Thyroid gland (tissue), 4 donors: ENCODE measurements around the gene JMJD1C. TPM values are rescaled to one million over a fixed set of nuclear protein-coding genes. Genes with fewer than 3 reads are reported as not detected.
"Not testable (repeated sequence)": the region's sequence is repeated elsewhere in the genome, so short reads cannot be mapped to it uniquely, and the experiment has no call there.

Source experiments
- DNase-seq, 2 donors: peaks; one replicate each; pipeline ENCODE4 v3.0.0-alpha.2; 2019
- H3K27ac ChIP-seq, 3 donors: fragments of 200-600 bp; sonication (generic); 1 replicate in 2 of 3; 2 replicates in 1 of 3; pipeline ENCODE4 v1.5.1; 2016 to 2019; ENCODE audit warnings: mild to moderate bottlenecking in 1 of 3, moderate library complexity in 1 of 3
- H3K27me3 ChIP-seq: fragments of 200-600 bp; sonication (generic); one replicate; pipeline ENCODE4 v1.5.1; 2019
- H3K36me3 ChIP-seq, 2 donors: fragments of 200-600 bp; sonication (generic); one replicate each; pipeline ENCODE4 v1.5.1; 2016 to 2019
- H3K4me1 ChIP-seq, 2 donors: fragments of 200-600 bp; sonication (generic); one replicate each; pipeline ENCODE4 v1.5.1; 2017 to 2019
- H3K4me3 ChIP-seq, 3 donors: fragments of 200-600 bp; sonication (generic); replicated peaks in 1 of 3; 1 replicate in 2 of 3; 2 replicates in 1 of 3; pipeline ENCODE4 v1.5.1; 2016; ENCODE audit warnings: mild to moderate bottlenecking in 1 of 3
- H3K9me3 ChIP-seq: fragments of 200-600 bp; sonication (generic); one replicate; pipeline ENCODE4 v1.5.1; 2017
- CTCF ChIP-seq, 6 experiments: fragments of 200-600 bp in 3 of 6; fragments of 450-650 bp in 3 of 6; sonication (generic) in 3 of 6; IDR thresholded peaks; one replicate each; pipeline ENCODE4 v1.5.1; 2016 to 2019; ENCODE audit warnings: antibody characterized with exemption in 6 of 6, mild to moderate bottlenecking in 2 of 6, inconsistent platforms in 1 of 6, moderate library complexity in 1 of 6
- POLR2A ChIP-seq, 2 donors: fragments of 450-650 bp; IDR thresholded peaks; one replicate each; pipeline ENCODE4 v1.6.1; 2017; ENCODE audit warnings: antibody characterized with exemption in 2 of 2, mild to moderate bottlenecking in 2 of 2, moderate library complexity in 1 of 2
- WGBS, 2 donors: methylation state at CpG; one replicate each; pipeline ENCODE4 v1.1.5; 2017; 5-methylcytosine and 5-hydroxymethylcytosine counted together
- intact Hi-C: fragments of 100-400 bp; cut with DNase I; formaldehyde crosslinking; loops from one replicate; pipeline ENCODE4 v1.15.1; 2023
- total RNA-seq, 4 donors: library from RNA; depleted of rRNA; stranded (reverse); fragments of >200 nt; gene quantifications; one replicate each; pipeline ENCODE4 v1.2.3, GENCODE V29; 2016

Gene JMJD1C
- total RNA-seq, 4 donors from 2014 or later, result 120 to 168 (median 136) TPM

DNA sequence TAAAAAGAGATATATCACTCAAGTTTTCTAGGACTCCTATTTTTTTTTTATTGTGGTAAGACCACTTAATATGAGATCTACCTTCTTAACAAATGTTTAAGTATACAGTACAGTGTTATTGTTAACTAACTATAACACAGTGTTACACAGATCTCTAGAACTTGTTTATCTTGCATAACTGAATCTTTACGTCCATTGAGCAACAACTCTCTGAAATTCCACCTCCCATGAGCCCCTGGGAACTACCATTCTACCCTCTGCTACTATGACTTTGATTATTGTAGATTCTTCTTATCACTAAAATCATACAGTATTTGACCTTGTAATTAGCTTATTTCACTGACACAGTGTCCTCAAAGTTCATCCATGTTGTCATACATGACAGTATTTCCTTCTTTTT lies 32.9 kb upstream of the JMJD1C start:
- Histone ChIP-seq H3K4me1 (peaks cover 0 to 11% of the 10 kb centered on the region in 2 donors), H3K4me3 (no peak overlapping the region), H3K27ac (no peak overlapping the region), H3K36me3 (no peaks in the 10 kb centered on the region), H3K27me3 (no peaks in the 10 kb centered on the region), H3K9me3 (no peaks in the 10 kb centered on the region)
- TF ChIP-seq POLR2A (IDR thresholded peaks at IDR 0.05) (no peak), CTCF (IDR thresholded peaks at IDR 0.05) (no peak)
- intact Hi-C loops, result no loop called here
- DNase-seq, result no peak
- WGBS, 2 donors, result 81 to 82% methylated on average over 1 of the region's 1 CpG

DNA sequence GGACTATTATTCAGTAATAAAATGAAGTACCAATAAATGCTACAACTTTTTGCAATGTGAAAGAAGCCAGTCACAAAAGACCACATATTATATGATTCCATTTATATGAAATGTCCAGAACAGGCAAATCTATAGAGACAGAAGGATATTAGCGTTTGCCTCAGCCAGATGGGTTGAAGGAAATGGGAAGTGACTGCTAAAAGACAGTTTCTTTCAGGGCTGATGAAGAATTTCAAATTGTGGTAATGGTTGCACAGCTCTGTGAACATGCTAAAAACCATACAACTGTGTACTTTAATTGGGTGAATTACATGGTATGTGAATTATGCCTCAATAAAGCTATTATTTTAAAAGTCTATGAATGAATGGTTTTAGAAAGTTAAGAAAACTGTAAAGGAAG lies 31.5 kb upstream of the JMJD1C start:
- H3K27me3 ChIP-seq, result no peaks in the 10 kb centered on the region
- H3K36me3 ChIP-seq, result no peaks in the 10 kb centered on the region
- TF ChIP-seq CTCF (IDR thresholded peaks at IDR 0.05) (no peak), POLR2A (IDR thresholded peaks at IDR 0.05) (no peak)
- no peaks in the 10 kb centered on the region for H3K9me3 ChIP-seq
- no peak overlapping the region for H3K27ac ChIP-seq
- WGBS, 2 donors, result 71 to 85% methylated on average over 1 of the region's 1 CpG
- no peak for DNase-seq
- intact Hi-C loops, result no loop called here
- H3K4me1 ChIP-seq, result peaks cover 1 to 16% of the 10 kb centered on the region in 2 donors
- no peak overlapping the region for H3K4me3 ChIP-seq

GRCh38 chr10:63496561-63496960 lies 30.8 kb upstream of the JMJD1C start:
- Histone ChIP-seq H3K27me3 (no peaks in the 10 kb centered on the region), H3K9me3 (no peaks in the 10 kb centered on the region), H3K4me3 (no peak overlapping the region), H3K4me1 (peaks cover 9 to 23% of the 10 kb centered on the region in 2 donors), H3K36me3 (no peaks in the 10 kb centered on the region), H3K27ac (no peak overlapping the region)
- WGBS, 2 donors, result 94 to 97% methylated on average over 1 of the region's 1 CpG
- no peak for DNase-seq
- intact Hi-C loops, result no loop called here
- no peak for TF ChIP-seq POLR2A (IDR thresholded peaks at IDR 0.05)
- TF ChIP-seq CTCF (IDR thresholded peaks at IDR 0.05), result no peak

DNA sequence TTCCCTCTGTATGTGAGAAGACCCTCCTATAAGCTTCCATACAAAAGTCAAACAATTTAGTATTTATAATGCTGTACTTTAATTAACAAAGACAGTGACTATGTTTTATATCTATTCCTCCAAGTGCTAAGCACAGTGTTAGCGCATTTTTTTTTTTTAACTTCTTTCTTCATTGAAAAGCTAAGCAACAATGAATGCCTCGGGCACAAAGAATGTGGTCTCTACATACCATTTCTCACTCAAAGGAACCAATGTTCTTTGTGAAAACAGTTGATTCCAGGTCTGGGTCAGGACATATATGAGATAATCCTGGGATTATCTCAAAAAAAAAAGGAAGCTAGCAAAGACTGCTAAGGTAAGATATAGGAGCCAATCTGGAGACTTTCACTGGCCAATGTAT lies 29.2 kb upstream of the JMJD1C start:
- intact Hi-C loops, result no loop called here
- no peaks in the 10 kb centered on the region for H3K9me3 ChIP-seq
- DNase-seq, result no peak

DNA sequence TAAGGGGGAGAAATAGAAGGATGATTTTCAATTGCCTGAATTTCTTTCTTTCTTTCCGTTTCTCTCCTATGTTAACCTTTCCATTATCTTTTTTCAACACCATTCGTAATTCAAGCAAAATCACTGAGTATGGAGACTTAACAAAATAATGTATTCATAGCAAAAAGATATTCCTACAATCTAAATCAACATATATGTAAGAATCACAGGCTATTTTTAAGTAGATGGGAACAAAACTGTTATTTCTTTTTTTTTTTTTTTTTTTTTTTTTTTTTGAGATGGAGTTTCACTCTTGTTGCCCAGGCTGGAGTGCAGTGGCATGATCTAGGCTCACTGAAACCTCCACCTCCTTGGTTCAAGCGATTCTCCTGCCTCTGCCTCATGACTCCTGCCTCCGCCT lies 27.2 kb upstream of the JMJD1C start:
- Histone ChIP-seq H3K27ac (peak overlapping the region in 1 of 3 donors; percentile 56), H3K36me3 (no peaks in the 10 kb centered on the region), H3K4me3 (no peak overlapping the region), H3K9me3 (no peaks in the 10 kb centered on the region), H3K27me3 (no peaks in the 10 kb centered on the region), H3K4me1 (peaks cover 13 to 26% of the 10 kb centered on the region in 2 donors)
- intact Hi-C loops, result no loop called here
- no peak for TF ChIP-seq CTCF (IDR thresholded peaks at IDR 0.05)
- TF ChIP-seq POLR2A (IDR thresholded peaks at IDR 0.05), result no peak
- 80 to 97% methylated on average over 4 of the region's 4 CpGs for WGBS, 2 donors
- DNase-seq, result no peak

More for the DNA sequence above, 29.2 kb upstream of the JMJD1C start:
- H3K36me3 ChIP-seq, result no peaks in the 10 kb centered on the region
- H3K27ac ChIP-seq, result no peak overlapping the region
- no peak overlapping the region for H3K4me3 ChIP-seq
- peaks cover 13 to 30% of the 10 kb centered on the region in 2 donors for H3K4me1 ChIP-seq
- no peak for TF ChIP-seq POLR2A (IDR thresholded peaks at IDR 0.05)
- TF ChIP-seq CTCF (IDR thresholded peaks at IDR 0.05), result no peak
- WGBS, 2 donors, result 95 to 96% methylated on average over 2 of the region's 2 CpGs
- H3K27me3 ChIP-seq, result no peaks in the 10 kb centered on the region

DNA sequence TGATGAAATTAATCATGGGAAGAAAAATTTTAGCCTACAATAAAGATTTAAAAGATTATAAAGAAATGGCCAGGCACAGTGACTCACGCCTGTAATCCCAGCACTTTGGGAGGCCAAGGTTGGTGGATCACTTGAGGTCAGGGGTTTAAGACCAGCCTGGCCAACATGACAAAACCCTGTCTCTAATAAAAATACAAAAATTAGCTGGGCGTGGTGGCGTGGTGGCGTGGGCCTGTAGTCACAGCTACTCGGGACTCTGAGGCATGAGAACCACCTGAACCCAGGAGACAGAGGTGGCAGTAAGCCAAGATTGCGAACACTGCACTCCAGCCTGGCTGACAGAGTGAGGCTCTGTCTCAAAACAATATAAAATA lies 26.5 kb upstream of the JMJD1C start:
- WGBS, 2 donors, result 70 to 71% methylated on average over 6 of the region's 6 CpGs

More for the DNA sequence above, 26.5 kb upstream of the JMJD1C start:
- H3K36me3 ChIP-seq, H3K27me3 ChIP-seq, intact Hi-C loops, H3K4me3 ChIP-seq, H3K9me3 ChIP-seq: not testable (repeated sequence)
- H3K27ac ChIP-seq, result peak overlapping the region; percentile 52 to 70 (median 56)
- DNase-seq, result peak; percentile 22 to 33
- H3K4me1 ChIP-seq, result peaks cover 13 to 21% of the 10 kb centered on the region in 2 donors
